ENCODE measurements around the gene UBTFL1.
"Not testable (repeated sequence)": the region's sequence is repeated elsewhere in the genome, so short reads cannot be mapped to it uniquely, and the experiment has no call there.

UBTFL1 gene, protein sequence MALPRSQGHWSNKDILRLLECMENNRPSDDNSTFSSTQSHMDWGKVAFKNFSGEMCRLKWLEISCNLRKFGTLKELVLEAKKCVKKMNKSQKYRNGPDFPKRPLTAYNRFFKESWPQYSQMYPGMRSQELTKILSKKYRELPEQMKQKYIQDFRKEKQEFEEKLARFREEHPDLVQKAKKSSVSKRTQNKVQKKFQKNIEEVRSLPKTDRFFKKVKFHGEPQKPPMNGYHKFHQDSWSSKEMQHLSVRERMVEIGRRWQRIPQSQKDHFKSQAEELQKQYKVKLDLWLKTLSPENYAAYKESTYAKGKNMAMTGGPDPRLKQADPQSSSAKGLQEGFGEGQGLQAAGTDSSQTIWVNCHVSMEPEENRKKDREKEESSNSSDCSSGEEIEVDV

DNA sequence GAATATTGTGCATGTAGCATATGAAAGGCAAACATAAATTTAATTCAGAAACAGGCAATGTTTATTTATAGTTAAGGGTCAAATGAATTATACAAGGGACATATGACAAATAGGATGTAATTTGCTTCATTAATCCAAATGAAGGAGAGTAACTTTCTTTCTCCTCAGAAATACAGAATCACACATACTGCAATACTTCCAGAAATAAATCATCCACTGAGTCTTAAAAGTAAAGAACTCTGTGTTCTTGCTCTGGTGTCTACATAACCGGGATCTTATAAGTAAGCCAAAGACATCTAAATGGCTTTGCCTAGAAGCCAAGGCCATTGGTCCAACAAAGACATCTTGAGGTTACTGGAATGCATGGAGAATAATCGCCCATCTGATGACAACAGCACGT lies at the start of gene UBTFL1:
TSS of gene UBTFL1 (plus strand) at position 301 of the 400 bp plus-strand sequence. CDS start at position 301, 0 bp downstream.
- not testable (repeated sequence) for DNase-seq

- not testable (repeated sequence) for DNase-seq
These were observed 34.0 kb upstream of the UBTFL1 start for GRCh38 chr11:90051591-90052209.

DNA sequence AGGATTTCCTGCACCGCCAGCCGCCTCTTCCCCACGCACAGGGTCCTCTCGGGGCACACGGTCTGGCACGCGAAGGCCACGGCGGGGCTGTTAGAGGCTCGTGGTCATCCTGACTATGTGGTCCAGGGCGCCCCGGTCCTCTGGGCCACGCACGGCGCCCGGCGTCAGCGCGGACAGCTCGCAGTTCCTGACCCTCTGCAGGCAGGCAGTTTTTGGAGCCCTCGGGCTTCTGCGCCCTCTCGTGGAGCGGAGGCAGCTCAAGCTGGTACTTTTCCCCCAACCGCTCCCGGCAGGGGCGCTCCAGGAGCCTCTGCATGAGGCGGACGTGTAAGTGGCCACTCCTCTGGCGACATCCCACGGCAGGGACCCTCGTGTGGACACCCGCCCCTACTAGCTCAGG lies 33.4 kb upstream of the UBTFL1 start:
- DNase-seq, result not testable (repeated sequence)

DNA sequence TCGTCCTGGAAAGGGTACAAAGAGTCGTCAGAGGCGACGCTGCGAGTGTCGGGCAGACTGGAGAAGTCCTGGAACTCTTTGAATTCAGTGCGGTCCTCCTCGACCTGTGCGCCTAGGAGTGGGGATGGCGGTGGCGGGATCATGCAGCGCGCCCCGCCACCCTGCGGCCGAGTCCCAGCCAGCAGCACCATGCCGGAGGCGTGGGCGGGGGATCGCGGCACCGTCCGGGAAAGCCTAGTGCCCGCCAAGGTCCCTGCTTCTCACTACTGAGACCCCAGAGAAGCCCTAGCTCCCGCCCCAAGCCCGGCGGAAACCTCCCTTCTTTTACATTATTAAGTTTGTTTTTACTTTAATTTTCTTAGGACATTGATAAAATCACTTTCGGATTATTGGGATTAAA lies 32.2 kb upstream of the UBTFL1 start:
- DNase-seq, result not testable (repeated sequence)

GRCh38 chr11:90088731-90089130 lies 3.0 kb downstream of the UBTFL1 start:
- DNase-seq, result not testable (repeated sequence)

DNA sequence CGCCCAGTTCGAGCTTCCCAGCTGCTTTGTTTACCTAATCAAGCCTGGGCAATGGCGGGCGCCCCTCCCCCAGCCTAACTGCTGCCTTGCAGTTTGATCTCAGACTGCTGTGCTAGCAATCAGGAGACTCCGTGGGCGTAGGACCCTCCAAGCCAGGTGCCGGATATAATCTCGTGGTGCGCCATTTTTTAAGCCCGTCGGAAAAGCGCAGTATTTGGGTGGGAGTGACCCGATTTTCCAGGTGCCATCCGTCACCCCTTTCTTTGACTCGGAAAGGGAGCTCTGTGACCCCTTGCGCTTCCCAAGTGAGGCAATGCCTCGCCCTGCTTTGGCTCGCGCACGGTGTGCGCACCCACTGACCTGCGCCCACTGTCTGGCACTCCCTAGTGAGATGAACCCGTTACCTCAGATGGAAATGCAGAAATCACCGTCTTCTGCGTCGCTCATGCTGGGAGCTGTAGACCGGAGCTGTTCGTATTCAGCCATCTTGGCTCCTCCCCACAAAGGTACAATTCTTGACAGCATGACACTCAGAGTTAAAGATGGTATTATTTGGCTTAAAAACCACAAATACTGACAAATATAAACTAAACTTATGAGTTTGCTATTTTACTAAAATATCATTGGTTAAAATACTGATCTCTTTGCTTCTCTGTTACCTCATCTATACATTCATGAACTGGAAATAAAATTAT lies 9.6 kb downstream of the UBTFL1 start:
- DNase-seq, result not testable (repeated sequence)

DNA sequence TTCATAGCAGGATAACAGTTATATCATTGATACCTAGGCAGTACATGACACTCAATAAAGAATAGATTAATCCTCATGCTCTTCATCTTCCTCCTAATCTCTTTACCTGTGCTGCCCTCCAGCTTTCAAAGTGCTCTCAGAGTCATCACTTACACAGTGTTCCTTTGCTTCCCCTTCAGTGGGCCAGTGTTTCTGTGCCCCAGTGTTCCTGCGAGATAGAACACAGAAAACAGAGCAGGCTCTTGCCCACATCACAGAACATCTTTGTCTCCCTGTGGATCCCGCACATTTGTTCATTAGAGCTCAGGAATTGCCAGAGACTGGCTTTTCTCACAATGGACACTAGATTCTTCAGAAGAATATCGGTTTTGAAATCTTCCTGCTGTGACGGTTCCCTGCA lies 12.5 kb downstream of the UBTFL1 start:
- DNase-seq, result not testable (repeated sequence)

GRCh38 chr11:90100431-90100830 lies 14.7 kb downstream of the UBTFL1 start:
- DNase-seq, result no peak

DNA sequence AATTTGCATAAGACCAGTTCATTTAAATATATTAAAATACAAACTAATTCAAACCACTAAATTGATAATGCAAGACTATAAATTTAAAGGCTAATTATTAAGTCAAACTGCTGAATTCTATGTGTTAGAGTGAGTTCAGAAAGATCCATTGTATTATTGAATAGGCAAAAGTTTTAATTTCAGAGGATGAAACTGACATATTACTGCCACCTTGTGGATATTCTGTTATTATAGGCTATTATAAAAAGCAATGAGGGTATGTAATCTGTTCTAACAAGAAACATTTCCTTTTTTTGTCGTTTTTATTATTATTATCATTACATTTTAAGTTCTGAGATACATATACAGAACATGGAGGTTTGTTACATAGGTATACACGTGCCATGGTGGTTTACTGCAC lies 27.8 kb downstream of the UBTFL1 start:
- no peak for DNase-seq

DNA sequence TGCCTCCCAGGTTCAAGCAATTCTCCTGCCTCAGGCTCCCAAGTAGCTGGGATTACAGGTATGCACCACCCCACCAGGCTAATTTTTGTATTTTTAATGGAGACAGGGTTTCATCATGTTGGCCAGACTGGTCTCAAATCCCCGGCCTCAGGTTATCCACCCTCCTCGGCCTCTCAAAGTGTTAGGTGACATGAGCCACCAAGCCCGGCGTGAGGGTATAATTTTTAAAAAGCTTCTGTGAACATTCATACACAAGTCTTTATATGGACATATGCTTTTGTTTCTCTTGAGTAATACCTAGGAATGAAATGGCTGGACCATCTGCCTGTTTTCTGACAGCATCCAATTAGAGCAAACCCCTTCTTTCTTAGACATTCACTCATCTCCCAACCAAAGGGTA lies 34.4 kb downstream of the UBTFL1 start:
- no peak for DNase-seq

DNA sequence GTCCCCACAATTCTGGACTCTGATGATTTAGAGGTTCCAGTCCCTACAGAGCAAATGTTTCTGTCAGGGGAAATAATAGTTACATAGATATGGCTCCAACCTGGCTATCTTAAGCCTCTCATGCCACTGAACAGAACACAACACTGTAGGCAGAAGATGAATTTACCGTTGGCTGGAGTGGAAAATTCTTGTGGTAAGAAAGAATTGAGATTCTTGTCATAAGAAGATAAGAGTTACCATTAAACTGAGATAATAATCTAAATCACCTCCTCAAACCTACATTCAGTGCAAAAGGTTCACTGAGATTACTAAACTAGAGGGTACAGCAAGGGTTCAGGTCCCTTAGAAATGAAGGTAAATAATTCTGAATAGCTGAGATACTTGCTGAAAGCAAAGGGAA lies 38.6 kb downstream of the UBTFL1 start:
- DNase-seq, result no peak

DNA sequence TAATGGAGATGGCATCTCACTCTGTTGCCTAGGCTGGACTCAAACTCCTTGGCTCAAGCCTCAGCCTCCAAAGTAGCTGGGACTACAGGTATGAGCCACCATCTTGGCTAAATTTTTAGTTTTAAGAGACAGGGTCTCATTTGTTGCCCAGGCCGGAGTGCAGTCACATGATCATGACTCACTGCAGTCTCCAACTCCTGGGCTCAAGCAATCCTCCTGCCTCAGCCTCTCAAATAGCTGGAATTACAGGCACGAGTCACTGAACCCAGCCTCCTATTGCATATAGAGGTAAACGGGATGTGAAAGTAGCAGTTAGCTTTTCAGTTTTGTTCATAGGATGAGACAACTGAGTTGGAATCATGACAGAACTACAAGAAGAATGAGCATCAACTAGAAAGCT lies 39.2 kb downstream of the UBTFL1 start:
- no peak for DNase-seq

DNA sequence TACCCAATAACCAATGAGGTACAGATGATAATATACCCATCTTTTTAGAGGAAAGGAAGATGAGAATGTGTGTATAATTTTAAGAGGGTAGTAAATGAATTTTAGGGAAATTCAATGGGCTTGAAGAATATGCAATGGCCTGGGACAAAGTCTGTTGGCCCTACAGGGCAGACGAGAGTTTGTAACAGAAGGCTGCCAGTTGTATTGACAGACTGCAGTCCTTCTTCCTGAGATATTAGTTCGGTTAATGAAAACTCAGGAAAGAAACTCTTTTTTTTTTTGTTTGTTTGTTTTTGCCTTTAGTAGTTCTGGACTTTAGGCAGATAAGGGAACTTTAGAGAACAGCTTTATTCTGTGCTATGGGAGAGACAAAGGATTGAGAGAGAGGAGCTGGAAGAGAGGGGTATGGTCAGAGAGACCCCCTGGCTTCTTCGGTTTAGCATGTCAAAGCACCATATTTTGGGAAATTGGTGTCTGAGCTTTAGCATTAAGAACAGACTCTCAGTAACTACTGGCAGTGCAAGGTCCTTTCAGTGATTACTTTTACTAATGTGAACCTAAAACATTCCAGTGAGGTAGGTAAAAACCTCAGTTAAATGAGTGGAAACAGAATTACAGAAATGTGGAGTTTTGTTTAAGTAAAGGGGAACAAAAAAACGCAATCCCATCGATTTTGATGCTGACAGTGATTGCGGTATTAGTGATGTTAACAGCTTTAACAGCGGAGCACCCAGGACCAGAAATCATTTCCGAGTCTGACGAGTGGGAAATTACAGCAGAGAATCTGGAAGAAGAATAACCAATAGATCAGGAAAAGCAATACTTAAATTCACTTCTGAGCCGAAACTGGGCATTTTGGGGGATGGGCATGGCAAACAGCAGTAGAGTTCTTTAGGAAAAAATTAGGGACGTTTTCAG lies 48.1 kb downstream of the UBTFL1 start:
- no peak for DNase-seq

GRCh38 chr11:90134478-90135003 lies 48.8 kb downstream of the UBTFL1 start, which contains the start of gene NAALAD2:
Gene NAALAD2 (plus strand): TSS chr11:90134663. CDS start chr11:90134759, 96 bp downstream.
- DNase-seq, result no peak

DNA sequence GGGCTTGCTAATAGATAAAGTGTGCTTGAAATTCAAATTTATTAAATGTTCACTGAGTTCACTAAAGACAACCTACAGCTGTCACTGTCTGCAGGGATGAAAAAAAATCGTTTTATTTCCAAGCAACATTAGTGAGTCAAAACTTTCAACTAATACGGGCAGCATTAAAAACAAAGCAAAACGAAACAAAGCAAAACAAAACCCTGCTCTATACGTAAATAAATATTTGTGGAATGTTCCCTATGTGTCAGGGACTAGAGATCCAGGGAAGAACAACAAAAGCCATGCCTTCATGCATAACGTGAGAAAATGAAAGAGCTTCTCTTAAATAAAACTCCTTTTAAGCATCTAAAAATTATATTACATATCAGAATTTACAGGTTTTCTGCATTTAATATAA lies 49.3 kb downstream of the UBTFL1 start:
- no peak for DNase-seq
